Measurements from ENCODE around the gene C9orf85. TPM values are rescaled to one million over a fixed set of nuclear protein-coding genes. Genes with fewer than 3 reads are reported as not detected.

C9orf85 gene
- total and polyA plus RNA-seq, 2 donors: 11.1 to 29.8 TPM

GRCh38 chr9:72022841-72023240 is 111.4 kb downstream of the C9orf85 start:
- no peak overlapping the region for H3K4me3 ChIP-seq (ENCODE audit: low read depth, low read length)
- no peaks in the 10 kb centered on the region for H3K4me1 ChIP-seq (ENCODE audit: insufficient read depth)
- WGBS: 70% methylated on average over 3 of the region's 3 CpGs
- DNase-seq (ENCODE audit: extremely low spot score): no peak
- H3K27ac ChIP-seq (ENCODE audit: low read depth): no peak overlapping the region
- H3K36me3 ChIP-seq (ENCODE audit: insufficient read depth): no peaks in the 10 kb centered on the region

Small RNA genes lying within 50 kb of the gene (small RNA-seq; reads per million reads assigned to genes)
- gene HSPB1P1 (not detected), gene RF00019 (not detected)

Other genes starting within 250 kb of the C9orf85 start
- gene CEMIP2, start 143.1 kb upstream of the C9orf85 start, total RNA-seq: 62.5 TPM
- gene CEMIP2, start 143.1 kb upstream of the C9orf85 start, polyA plus RNA-seq: 17.5 TPM
- 46.6 TPM for gene ABHD17B, start 446 bp upstream of the C9orf85 start, total RNA-seq
- 11.7 TPM for gene ABHD17B, start 446 bp upstream of the C9orf85 start, polyA plus RNA-seq
- not detected for gene C9orf57, start 149.0 kb downstream of the C9orf85 start, total RNA-seq
- gene C9orf57, start 149.0 kb downstream of the C9orf85 start, polyA plus RNA-seq: not detected
- 5.4 TPM for gene GDA, start 237.8 kb downstream of the C9orf85 start, total RNA-seq
- gene GDA, start 237.8 kb downstream of the C9orf85 start, polyA plus RNA-seq: 2.1 TPM